ENCODE data around the gene ANLN.
"Not testable (repeated sequence)": the region's sequence is repeated elsewhere in the genome, so short reads cannot be mapped to it uniquely, and the experiment has no call there.

Gene ANLN

GRCh38 chr7:36453769-36454168 lies 64.1 kb downstream of the ANLN start:
- no peak overlapping the region for H3K9ac ChIP-seq (ENCODE audit: low read length)
- H3K4me1 ChIP-seq (ENCODE audit: control insufficient read depth, low read depth, low read length): no peaks in the 10 kb centered on the region
- H3K27me3 ChIP-seq (ENCODE audit: control insufficient read depth, insufficient read depth, low read length): no peaks in the 10 kb centered on the region
- H3K36me3 ChIP-seq (ENCODE audit: control insufficient read depth, low read depth, low read length): peaks cover 38% of the 10 kb centered on the region
- no peak overlapping the region for H3K27ac ChIP-seq (ENCODE audit: low read length)
- no peak overlapping the region for H3K4me3 ChIP-seq (ENCODE audit: low read length)
- no peaks in the 10 kb centered on the region for H3K9me3 ChIP-seq (ENCODE audit: control insufficient read depth, low read depth, low read length)

GRCh38 chr7:36455646-36456045 lies 66.0 kb downstream of the ANLN start:
- H3K27me3 ChIP-seq (ENCODE audit: control insufficient read depth, insufficient read depth, low read length): no peaks in the 10 kb centered on the region
- H3K4me1 ChIP-seq (ENCODE audit: control insufficient read depth, low read depth, low read length): no peaks in the 10 kb centered on the region
- no peak overlapping the region for H3K27ac ChIP-seq (ENCODE audit: low read length)
- H3K36me3 ChIP-seq (ENCODE audit: control insufficient read depth, low read depth, low read length): peaks cover 26% of the 10 kb centered on the region
- H3K9me3 ChIP-seq (ENCODE audit: control insufficient read depth, low read depth, low read length): no peaks in the 10 kb centered on the region
- no peak overlapping the region for H3K9ac ChIP-seq (ENCODE audit: low read length)
- no peak overlapping the region for H3K4me3 ChIP-seq (ENCODE audit: low read length)

GRCh38 chr7:36456138-36456537 lies 66.5 kb downstream of the ANLN start:
- no peak overlapping the region for H3K4me3 ChIP-seq (ENCODE audit: low read length)
- H3K9ac ChIP-seq (ENCODE audit: low read length): no peak overlapping the region
- no peaks in the 10 kb centered on the region for H3K27me3 ChIP-seq (ENCODE audit: control insufficient read depth, insufficient read depth, low read length)

GRCh38 chr7:36456548-36456947 lies 66.9 kb downstream of the ANLN start:
- H3K4me1 ChIP-seq (ENCODE audit: control insufficient read depth, low read depth, low read length): no peaks in the 10 kb centered on the region
- no peaks in the 10 kb centered on the region for H3K9me3 ChIP-seq (ENCODE audit: control insufficient read depth, low read depth, low read length)
- peaks cover 17% of the 10 kb centered on the region for H3K36me3 ChIP-seq (ENCODE audit: control insufficient read depth, low read depth, low read length)
- no peaks in the 10 kb centered on the region for H3K27me3 ChIP-seq (ENCODE audit: control insufficient read depth, insufficient read depth, low read length)
- no peak overlapping the region for H3K9ac ChIP-seq (ENCODE audit: low read length)
- no peak overlapping the region for H3K27ac ChIP-seq (ENCODE audit: low read length)
- H3K4me3 ChIP-seq (ENCODE audit: low read length): no peak overlapping the region

More at GRCh38 chr7:36456138-36456537, 66.5 kb downstream of the ANLN start:
- Histone ChIP-seq H3K27ac (ENCODE audit: low read length) (no peak overlapping the region), H3K36me3 (ENCODE audit: control insufficient read depth, low read depth, low read length) (peaks cover 21% of the 10 kb centered on the region), H3K9me3 (ENCODE audit: control insufficient read depth, low read depth, low read length) (no peaks in the 10 kb centered on the region), H3K4me1 (ENCODE audit: control insufficient read depth, low read depth, low read length) (no peaks in the 10 kb centered on the region)

- no peak overlapping the region for H3K4me3 ChIP-seq (ENCODE audit: low read length)
- no peaks in the 10 kb centered on the region for H3K9me3 ChIP-seq (ENCODE audit: control insufficient read depth, low read depth, low read length)
Measured at GRCh38 chr7:36459236-36459960, 69.7 kb downstream of the ANLN start.

GRCh38 chr7:36460811-36461429 lies 71.3 kb downstream of the ANLN start:
- Histone ChIP-seq H3K27ac (ENCODE audit: low read length) (no peak overlapping the region), H3K36me3 (ENCODE audit: control insufficient read depth, low read depth, low read length) (no peaks in the 10 kb centered on the region), H3K27me3 (ENCODE audit: control insufficient read depth, insufficient read depth, low read length) (no peaks in the 10 kb centered on the region), H3K9me3 (ENCODE audit: control insufficient read depth, low read depth, low read length) (no peaks in the 10 kb centered on the region), H3K4me3 (ENCODE audit: low read length) (no peak overlapping the region), H3K4me1 (ENCODE audit: control insufficient read depth, low read depth, low read length) (no peaks in the 10 kb centered on the region), H3K9ac (ENCODE audit: low read length) (no peak overlapping the region)

More at GRCh38 chr7:36459236-36459960, 69.7 kb downstream of the ANLN start:
- Histone ChIP-seq H3K27ac (ENCODE audit: low read length) (no peak overlapping the region), H3K27me3 (ENCODE audit: control insufficient read depth, insufficient read depth, low read length) (no peaks in the 10 kb centered on the region), H3K9ac (ENCODE audit: low read length) (no peak overlapping the region), H3K4me1 (ENCODE audit: control insufficient read depth, low read depth, low read length) (no peaks in the 10 kb centered on the region), H3K36me3 (ENCODE audit: control insufficient read depth, low read depth, low read length) (no peaks in the 10 kb centered on the region)

GRCh38 chr7:36462551-36463137 lies 73.0 kb downstream of the ANLN start:
- no peaks in the 10 kb centered on the region for H3K9me3 ChIP-seq (ENCODE audit: control insufficient read depth, low read depth, low read length)

GRCh38 chr7:36464271-36464670 lies 74.6 kb downstream of the ANLN start:
- H3K4me1 ChIP-seq (ENCODE audit: control insufficient read depth, low read depth, low read length): no peaks in the 10 kb centered on the region
- H3K27ac ChIP-seq (ENCODE audit: low read length): no peak overlapping the region
- no peaks in the 10 kb centered on the region for H3K27me3 ChIP-seq (ENCODE audit: control insufficient read depth, insufficient read depth, low read length)
- H3K36me3 ChIP-seq (ENCODE audit: control insufficient read depth, low read depth, low read length): no peaks in the 10 kb centered on the region
- no peak overlapping the region for H3K9ac ChIP-seq (ENCODE audit: low read length)
- no peak overlapping the region for H3K4me3 ChIP-seq (ENCODE audit: low read length)
- no peaks in the 10 kb centered on the region for H3K9me3 ChIP-seq (ENCODE audit: control insufficient read depth, low read depth, low read length)

More at GRCh38 chr7:36462551-36463137, 73.0 kb downstream of the ANLN start:
- Histone ChIP-seq H3K9ac (ENCODE audit: low read length) (no peak overlapping the region), H3K36me3 (ENCODE audit: control insufficient read depth, low read depth, low read length) (no peaks in the 10 kb centered on the region), H3K27me3 (ENCODE audit: control insufficient read depth, insufficient read depth, low read length) (no peaks in the 10 kb centered on the region), H3K4me3 (ENCODE audit: low read length) (no peak overlapping the region), H3K4me1 (ENCODE audit: control insufficient read depth, low read depth, low read length) (no peaks in the 10 kb centered on the region), H3K27ac (ENCODE audit: low read length) (no peak overlapping the region)

GRCh38 chr7:36466001-36466400 lies 76.3 kb downstream of the ANLN start:
- not testable (repeated sequence) for H3K4me3 ChIP-seq (ENCODE audit: low read length); H3K27ac ChIP-seq (ENCODE audit: low read length); H3K4me1 ChIP-seq (ENCODE audit: control insufficient read depth, low read depth, low read length); H3K9ac ChIP-seq (ENCODE audit: low read length); H3K9me3 ChIP-seq (ENCODE audit: control insufficient read depth, low read depth, low read length); H3K36me3 ChIP-seq (ENCODE audit: control insufficient read depth, low read depth, low read length); H3K27me3 ChIP-seq (ENCODE audit: control insufficient read depth, insufficient read depth, low read length)

GRCh38 chr7:36468370-36469101 lies 78.9 kb downstream of the ANLN start:
- no peak overlapping the region for H3K4me3 ChIP-seq (ENCODE audit: low read length)
- H3K9me3 ChIP-seq (ENCODE audit: control insufficient read depth, low read depth, low read length): no peaks in the 10 kb centered on the region
- H3K36me3 ChIP-seq (ENCODE audit: control insufficient read depth, low read depth, low read length): no peaks in the 10 kb centered on the region
- H3K27me3 ChIP-seq (ENCODE audit: control insufficient read depth, insufficient read depth, low read length): no peaks in the 10 kb centered on the region
- H3K27ac ChIP-seq (ENCODE audit: low read length): no peak overlapping the region
- no peak overlapping the region for H3K9ac ChIP-seq (ENCODE audit: low read length)
- H3K4me1 ChIP-seq (ENCODE audit: control insufficient read depth, low read depth, low read length): no peaks in the 10 kb centered on the region

GRCh38 chr7:36469236-36469635 lies 79.6 kb downstream of the ANLN start:
- H3K36me3 ChIP-seq (ENCODE audit: control insufficient read depth, low read depth, low read length): no peaks in the 10 kb centered on the region
- no peak overlapping the region for H3K4me3 ChIP-seq (ENCODE audit: low read length)
- no peaks in the 10 kb centered on the region for H3K4me1 ChIP-seq (ENCODE audit: control insufficient read depth, low read depth, low read length)
- no peaks in the 10 kb centered on the region for H3K9me3 ChIP-seq (ENCODE audit: control insufficient read depth, low read depth, low read length)
- H3K27ac ChIP-seq (ENCODE audit: low read length): no peak overlapping the region
- H3K27me3 ChIP-seq (ENCODE audit: control insufficient read depth, insufficient read depth, low read length): no peaks in the 10 kb centered on the region
- no peak overlapping the region for H3K9ac ChIP-seq (ENCODE audit: low read length)
